ENCODE results near the gene BRMS1.

The BRMS1 gene

DNA sequence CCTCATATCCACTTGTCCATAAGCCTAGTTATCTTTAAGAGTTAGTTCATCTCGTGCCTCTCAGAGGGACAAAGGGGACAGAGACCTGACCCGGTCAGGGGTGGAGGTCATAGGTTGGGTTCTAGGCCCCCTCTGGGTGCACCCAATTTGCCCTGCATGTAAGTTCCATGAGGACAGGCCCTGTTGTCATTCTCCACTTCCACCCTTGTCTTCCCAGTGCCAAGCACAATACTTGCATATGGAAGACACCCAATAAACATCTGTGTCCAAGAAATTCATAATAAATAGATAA, 54.6 kb downstream of the BRMS1 start:
- H3K27ac ChIP-seq, result peak overlapping the region; percentile 94
- TF ChIP-seq, protein P1, sequence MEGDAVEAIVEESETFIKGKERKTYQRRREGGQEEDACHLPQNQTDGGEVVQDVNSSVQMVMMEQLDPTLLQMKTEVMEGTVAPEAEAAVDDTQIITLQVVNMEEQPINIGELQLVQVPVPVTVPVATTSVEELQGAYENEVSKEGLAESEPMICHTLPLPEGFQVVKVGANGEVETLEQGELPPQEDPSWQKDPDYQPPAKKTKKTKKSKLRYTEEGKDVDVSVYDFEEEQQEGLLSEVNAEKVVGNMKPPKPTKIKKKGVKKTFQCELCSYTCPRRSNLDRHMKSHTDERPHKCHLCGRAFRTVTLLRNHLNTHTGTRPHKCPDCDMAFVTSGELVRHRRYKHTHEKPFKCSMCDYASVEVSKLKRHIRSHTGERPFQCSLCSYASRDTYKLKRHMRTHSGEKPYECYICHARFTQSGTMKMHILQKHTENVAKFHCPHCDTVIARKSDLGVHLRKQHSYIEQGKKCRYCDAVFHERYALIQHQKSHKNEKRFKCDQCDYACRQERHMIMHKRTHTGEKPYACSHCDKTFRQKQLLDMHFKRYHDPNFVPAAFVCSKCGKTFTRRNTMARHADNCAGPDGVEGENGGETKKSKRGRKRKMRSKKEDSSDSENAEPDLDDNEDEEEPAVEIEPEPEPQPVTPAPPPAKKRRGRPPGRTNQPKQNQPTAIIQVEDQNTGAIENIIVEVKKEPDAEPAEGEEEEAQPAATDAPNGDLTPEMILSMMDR (IDR thresholded peaks at IDR 0.05), result no peak
- no peak for TF ChIP-seq ZFX (IDR thresholded peaks at IDR 0.05; ENCODE audit: borderline replicate concordance)

DNA sequence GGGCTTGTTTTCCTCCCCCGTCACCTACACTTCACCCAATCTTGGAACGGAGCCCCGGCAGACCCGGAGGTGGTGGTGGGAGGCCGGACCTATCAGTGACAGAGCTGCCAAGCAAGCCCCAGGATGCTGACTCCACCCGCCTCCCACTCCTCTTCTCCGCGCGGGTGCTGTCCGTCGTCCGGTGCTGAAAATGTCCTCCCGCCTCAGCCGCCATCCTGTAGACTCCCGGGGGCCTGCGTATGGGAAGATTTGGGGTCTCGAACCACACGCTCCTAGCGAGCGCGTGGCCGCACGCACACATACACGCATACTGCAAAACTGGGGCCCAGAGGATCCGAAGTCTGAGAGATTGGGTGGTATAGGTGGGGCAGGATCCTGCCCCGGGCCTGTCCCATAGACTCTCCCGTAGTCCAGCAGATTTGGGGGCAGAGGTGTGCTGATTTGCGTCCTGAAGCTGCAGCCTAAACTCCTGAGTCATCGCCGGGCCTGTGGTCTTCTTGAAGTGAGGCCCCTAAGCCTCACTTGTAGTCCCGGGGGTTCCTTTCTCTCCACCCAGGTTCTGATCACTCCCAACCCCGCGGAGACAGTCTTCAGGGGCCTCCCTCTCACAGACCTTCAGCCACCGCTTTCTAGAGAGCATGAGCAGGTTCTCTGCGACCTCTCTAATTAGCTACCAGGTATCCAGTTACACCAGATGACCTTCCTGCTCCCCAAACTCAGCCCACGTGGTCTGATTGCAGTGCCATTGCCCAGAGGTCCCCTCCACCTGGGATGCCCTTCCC, 55.2 kb downstream of the BRMS1 start:
- H3K27ac ChIP-seq, result peak overlapping the region; percentile 94
- TF ChIP-seq ZFX (IDR thresholded peaks at IDR 0.05; ENCODE audit: borderline replicate concordance), result no peak
- TF ChIP-seq, protein P1 (IDR thresholded peaks at IDR 0.05), result no peak

DNA sequence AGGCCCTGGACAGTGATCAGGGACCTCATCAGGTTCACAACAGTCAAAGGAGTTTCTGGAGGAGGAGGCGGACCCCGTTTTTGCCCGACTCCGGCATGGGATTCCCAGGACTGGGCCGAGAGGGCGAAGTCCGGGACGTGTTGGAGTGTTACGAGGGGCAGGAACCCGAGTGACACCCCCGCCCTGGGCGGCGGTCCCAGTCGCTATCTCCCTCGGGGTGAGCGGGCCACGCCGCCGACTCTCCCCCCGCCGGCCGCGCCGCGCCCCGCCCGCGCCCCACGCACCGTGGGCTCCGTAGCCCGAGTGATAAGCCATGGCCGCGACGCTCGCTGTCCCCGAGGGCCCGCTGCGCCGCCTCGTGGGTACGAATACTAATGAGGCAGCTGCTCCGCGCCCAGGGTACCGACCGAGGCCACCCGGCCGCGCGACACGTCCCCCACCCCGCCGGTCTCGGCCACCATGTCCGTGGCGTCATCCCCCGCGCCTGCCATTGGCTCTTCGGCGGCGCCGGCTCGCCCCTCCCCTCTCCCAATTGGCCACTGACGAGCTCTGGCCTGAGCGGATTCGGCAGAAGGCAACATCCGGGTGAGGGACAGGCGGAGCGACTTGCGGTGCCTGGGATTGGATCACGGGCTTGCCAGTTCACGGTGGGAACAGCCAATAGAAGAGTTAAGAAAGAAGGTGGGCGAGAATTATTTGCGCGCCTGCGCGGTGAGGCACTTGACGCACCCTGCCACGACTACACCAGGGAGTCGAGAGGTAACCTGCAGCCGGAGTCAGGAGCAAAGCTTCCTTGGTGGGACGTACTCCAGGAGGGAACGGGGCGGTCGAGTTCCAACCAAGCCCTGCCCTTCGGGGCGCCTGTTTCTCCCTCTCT, 56.0 kb downstream of the BRMS1 start, which contains the start of gene YIF1A:
YIF1A (minus strand) TSS at position 473 of the 877 bp plus-strand sequence; CDS start at position 315, 158 bp downstream.
- H3K27ac ChIP-seq, result peak within 1 kb of the TSS; percentile 94

DNA sequence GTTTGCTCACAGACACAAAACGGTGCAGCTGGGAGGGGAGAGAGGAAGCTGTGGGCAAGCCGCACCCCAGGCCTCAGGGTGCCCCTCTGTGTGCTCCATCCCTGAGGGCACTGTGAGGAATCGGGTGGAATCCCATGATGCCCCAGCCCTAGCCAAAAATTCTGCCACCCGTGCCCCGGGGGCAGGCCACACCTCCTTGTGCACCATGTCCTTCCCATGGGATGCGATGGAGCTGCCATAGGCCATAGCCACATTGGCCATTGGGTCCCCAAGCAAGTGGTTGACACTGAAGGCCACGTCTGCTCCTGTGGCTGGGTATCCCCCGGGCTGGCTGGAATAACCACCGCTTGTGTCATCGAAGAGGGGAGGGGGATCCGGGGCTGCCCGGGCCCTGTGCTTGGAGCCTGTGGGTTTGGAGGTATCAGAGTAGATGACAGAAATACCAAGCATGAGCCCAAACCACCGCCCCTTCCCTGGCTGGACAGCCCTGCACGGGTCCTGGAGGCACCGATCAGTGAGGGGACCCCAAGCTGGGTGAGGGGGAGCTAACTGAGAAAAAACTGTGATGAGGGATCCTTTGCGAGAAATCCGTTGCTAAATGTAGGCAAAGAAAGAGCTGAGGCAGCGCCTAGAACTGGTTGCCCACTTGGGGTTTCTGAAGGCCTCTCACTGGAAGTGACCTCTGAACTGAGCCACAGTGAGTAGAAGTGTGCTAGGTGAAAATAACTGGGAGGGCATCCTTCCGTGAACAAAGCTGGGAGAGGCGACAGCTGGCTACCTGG, 56.8 kb downstream of the BRMS1 start:
- TF ChIP-seq, protein P1 (IDR thresholded peaks at IDR 0.05), result no peak
- peak overlapping the region; percentile 94 for H3K27ac ChIP-seq

More for the DNA sequence above, 56.0 kb downstream of the BRMS1 start, which contains the start of gene YIF1A:
- no peak for TF ChIP-seq ZFX (IDR thresholded peaks at IDR 0.05; ENCODE audit: borderline replicate concordance)
- TF ChIP-seq, protein P1 (IDR thresholded peaks at IDR 0.05), result peak; percentile 47
